ENCODE measurements around the gene IGBP1.

The IGBP1 gene

DNA sequence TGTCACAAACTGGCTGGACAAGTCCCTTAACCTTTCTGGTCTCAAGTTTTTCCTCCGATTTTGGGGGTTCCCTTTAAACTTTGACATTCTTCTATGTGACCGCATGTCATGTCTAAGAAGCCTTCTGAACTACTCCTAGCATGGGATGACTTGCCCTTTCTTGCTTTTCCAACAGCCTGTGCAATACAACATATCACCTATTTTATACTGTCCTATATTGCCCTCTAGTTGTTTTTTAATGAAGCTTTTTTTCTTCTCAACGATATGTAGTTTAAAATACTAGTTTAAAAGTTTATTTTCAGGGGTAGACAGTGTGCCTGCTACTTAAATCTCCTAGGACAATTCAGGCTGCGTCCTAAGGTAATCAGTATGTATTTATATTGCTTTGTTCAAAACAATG is 1.0 kb upstream of the IGBP1 start:
- no peak for DNase-seq (ENCODE audit: low read depth)
- no peak overlapping the region for H3K4me3 ChIP-seq (ENCODE audit: low read depth, low read length)
- TF ChIP-seq, protein P1, sequence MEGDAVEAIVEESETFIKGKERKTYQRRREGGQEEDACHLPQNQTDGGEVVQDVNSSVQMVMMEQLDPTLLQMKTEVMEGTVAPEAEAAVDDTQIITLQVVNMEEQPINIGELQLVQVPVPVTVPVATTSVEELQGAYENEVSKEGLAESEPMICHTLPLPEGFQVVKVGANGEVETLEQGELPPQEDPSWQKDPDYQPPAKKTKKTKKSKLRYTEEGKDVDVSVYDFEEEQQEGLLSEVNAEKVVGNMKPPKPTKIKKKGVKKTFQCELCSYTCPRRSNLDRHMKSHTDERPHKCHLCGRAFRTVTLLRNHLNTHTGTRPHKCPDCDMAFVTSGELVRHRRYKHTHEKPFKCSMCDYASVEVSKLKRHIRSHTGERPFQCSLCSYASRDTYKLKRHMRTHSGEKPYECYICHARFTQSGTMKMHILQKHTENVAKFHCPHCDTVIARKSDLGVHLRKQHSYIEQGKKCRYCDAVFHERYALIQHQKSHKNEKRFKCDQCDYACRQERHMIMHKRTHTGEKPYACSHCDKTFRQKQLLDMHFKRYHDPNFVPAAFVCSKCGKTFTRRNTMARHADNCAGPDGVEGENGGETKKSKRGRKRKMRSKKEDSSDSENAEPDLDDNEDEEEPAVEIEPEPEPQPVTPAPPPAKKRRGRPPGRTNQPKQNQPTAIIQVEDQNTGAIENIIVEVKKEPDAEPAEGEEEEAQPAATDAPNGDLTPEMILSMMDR (conservative IDR thresholded peaks at IDR 0.05; ENCODE audit: low read depth, low read length) = no peak

DNA sequence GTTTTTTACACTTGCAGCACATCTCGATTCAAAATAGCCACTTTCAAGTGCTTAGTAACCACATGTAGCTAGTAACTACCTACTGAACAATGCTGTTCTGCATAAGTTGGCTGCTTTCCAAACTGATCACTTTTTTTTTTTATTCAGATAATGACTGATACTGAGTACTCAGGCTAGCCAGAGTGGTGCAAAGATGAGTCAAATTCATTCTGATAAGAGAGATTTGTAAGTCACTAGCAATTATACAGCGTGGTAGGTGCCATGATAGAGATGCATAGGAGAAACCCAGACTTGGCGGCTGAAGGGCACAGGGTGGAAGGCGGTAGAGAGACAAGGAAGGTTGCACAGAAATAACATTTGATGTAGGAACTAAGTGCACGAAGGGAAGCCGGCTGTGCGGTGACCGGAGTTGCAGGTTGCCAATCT is 357 bp upstream of the IGBP1 start:
- no peak for DNase-seq (ENCODE audit: low read depth)
- TF ChIP-seq, protein P1 (conservative IDR thresholded peaks at IDR 0.05; ENCODE audit: low read depth, low read length) = no peak
- H3K4me3 ChIP-seq (ENCODE audit: low read depth, low read length) = peak overlapping the region; percentile 67

DNA sequence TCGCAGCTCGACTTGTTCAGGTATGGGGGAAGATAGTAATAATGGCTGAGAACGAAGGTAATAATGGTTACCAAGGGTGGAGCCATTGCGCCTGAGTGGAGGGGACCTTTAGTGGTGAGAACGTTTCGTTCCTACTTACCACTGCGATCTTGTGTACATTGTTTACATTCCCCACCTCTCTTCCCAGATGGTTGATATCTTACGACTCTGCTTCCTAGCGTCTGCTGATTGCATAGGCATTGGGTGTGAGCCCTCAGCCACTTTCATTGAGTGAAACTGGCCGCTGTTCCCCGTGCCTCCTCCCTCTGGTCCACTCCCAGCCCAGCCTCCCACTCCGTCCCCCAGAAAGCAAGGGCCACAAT is 850 bp downstream of the IGBP1 start:
- peak; percentile 45 for DNase-seq (ENCODE audit: low read depth)
- TF ChIP-seq, protein P1 (conservative IDR thresholded peaks at IDR 0.05; ENCODE audit: low read depth, low read length) = no peak
- peak overlapping the region; percentile 67 for H3K4me3 ChIP-seq (ENCODE audit: low read depth, low read length)

DNA sequence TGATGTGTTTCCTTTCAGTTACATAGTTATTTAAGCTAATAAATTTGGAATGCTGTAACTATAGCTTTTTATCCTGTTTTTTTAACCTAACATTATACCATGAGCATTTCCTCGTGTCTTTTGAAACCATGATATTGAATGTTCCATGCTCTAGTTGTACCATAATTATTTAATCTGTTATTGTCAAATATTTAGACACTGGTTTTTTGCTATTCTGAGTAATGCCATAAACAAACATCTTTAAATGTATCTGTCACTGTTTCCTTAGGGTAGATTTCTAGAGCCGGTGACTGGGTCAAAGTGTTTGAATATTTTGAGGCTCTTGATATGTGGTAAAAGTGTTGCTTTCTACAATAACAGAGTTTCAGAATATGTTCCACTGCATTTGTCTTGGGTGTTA is 5.4 kb downstream of the IGBP1 start:
- TF ChIP-seq, protein P1 (conservative IDR thresholded peaks at IDR 0.05; ENCODE audit: low read depth, low read length) = no peak
- H3K4me3 ChIP-seq (ENCODE audit: low read depth, low read length) = no peak overlapping the region
- no peak for DNase-seq (ENCODE audit: low read depth)

DNA sequence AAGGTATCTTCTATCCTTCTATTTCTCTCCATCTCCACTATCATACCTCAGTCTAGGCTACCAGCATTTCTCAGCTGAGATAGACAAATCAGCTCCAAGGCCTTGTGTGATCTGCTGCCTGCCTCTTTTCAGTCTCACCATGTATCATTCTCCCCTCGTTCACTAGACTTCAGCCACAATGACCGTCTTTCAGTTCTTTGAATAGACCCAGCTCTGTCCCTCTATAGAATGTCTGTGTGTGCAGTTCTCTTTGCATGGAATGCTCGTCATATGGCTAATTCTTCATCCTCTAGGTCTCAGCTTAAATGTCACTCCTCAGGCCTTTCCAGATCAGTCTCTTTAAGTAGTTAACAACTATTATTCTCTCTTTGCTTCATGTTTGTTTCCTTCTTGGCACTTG is 6.5 kb downstream of the IGBP1 start:
- no peak for DNase-seq (ENCODE audit: low read depth)
- TF ChIP-seq, protein P1 (conservative IDR thresholded peaks at IDR 0.05; ENCODE audit: low read depth, low read length) = no peak

DNA sequence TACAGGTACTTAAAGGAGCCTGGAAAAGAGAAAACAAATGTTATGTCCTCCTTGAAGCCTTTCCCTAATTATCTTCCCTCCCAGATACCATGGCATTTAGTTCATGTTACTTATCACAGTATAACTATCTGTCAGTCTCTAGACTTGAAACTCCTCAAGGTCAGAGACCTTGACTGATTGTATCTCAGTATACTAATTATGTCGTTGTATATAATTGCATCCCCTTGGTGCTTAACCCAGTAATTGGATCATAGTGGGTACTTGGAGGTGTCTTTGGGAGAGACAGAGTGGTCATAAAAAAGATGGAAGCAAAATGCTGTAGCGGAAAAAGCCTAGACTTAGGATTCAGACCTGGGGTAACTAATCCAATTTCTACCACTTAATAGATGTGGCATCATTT is 8.1 kb downstream of the IGBP1 start:
- no peak for DNase-seq (ENCODE audit: low read depth)
- TF ChIP-seq, protein P1 (conservative IDR thresholded peaks at IDR 0.05; ENCODE audit: low read depth, low read length) = no peak
- H3K4me3 ChIP-seq (ENCODE audit: low read depth, low read length) = no peak overlapping the region

More for the DNA sequence above, 6.5 kb downstream of the IGBP1 start:
- no peak overlapping the region for H3K4me3 ChIP-seq (ENCODE audit: low read depth, low read length)

Measured in choroid plexus epithelial cell (primary cell).